Vagina (tissue), 2 donors: Measurements from ENCODE around the gene ADAP2. TPM values are rescaled to one million over a fixed set of nuclear protein-coding genes. Genes with fewer than 3 reads are reported as not detected.
"Not testable (repeated sequence)": the region's sequence is repeated elsewhere in the genome, so short reads cannot be mapped to it uniquely, and the experiment has no call there.

Experiments
- DNase-seq, 2 donors: peaks; one replicate each; pipeline ENCODE4 v3.0.0-alpha.2; 2017; ENCODE audit errors: extremely low spot score in 2 of 2
- H3K27ac ChIP-seq: fragments of 200-600 bp; sonication (generic); one replicate; pipeline ENCODE4 v1.5.1; 2019
- H3K27me3 ChIP-seq: fragments of 200-600 bp; sonication (generic); one replicate; pipeline ENCODE4 v1.5.1; 2019
- H3K36me3 ChIP-seq, 2 donors: fragments of 200-600 bp; sonication (generic); one replicate each; pipeline ENCODE4 v1.5.1; 2017 to 2019
- H3K4me1 ChIP-seq: fragments of 200-600 bp; sonication (generic); one replicate; pipeline ENCODE4 v1.5.1; 2019
- H3K4me3 ChIP-seq, 2 donors: fragments of 200-600 bp; sonication (generic); 1 replicate in 1 of 2; 2 replicates in 1 of 2; pipeline ENCODE4 v1.5.1; 2016 to 2019
- H3K9me3 ChIP-seq: fragments of 200-600 bp; sonication (generic); one replicate; pipeline ENCODE4 v1.5.1; 2019
- POLR2A ChIP-seq, 2 donors: fragments of 450-650 bp; IDR thresholded peaks; one replicate each; pipeline ENCODE4 v1.6.1; 2017; ENCODE audit warnings: antibody characterized with exemption in 2 of 2, mild to moderate bottlenecking in 2 of 2, moderate library complexity in 2 of 2
- POLR2AphosphoS5 ChIP-seq, 2 donors: sonication (generic); formaldehyde crosslinking; IDR thresholded peaks; one replicate each; pipeline ENCODE4 v1.9.0; 2017; ENCODE audit warnings: antibody characterized with exemption in 2 of 2, mild to moderate bottlenecking in 2 of 2, low read depth in 1 of 2; ENCODE audit not compliant: insufficient read depth in 1 of 2
- intact Hi-C: fragments of 100-400 bp; cut with DNase I; formaldehyde crosslinking; loops from one replicate; pipeline ENCODE4 v1.15.1; 2023
- total RNA-seq: library from RNA; depleted of rRNA; stranded (reverse); fragments of >200 nt; gene quantifications from one replicate; pipeline ENCODE4 v1.2.3, GENCODE V29; 2016
- TF ChIP-seq, protein P1 (sequence below), 3 experiments: fragments of 450-650 bp in 2 of 3; fragments of 200-600 bp in 1 of 3; sonication (generic) in 1 of 3; IDR thresholded peaks; one replicate each; pipeline ENCODE4 v1.5.1; 2017 to 2019; ENCODE audit warnings: antibody characterized with exemption in 3 of 3, mild to moderate bottlenecking in 2 of 3, moderate library complexity in 2 of 3

ADAP2 gene
- total RNA-seq, 1 donor from 2014 or later: 14.0 TPM

DNA sequence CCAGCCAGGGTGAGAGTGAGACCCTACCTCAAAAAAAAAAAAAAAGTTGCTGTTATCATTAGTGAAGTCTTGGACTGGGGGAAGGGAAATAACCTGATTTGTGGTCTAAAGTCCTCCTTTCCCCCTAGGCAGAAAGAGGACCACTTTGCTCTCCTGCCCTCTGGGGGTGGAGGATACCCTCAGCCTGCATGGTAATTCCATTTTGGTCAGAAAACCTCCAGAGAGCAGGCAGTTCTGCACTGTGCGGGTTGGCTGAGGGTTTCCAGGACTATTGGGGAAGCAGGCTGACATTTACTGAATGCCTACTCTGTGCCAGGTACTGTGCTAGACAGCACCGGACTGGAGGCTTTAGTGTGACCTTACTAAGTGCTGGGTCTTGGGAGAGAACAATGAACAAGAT lies 2.6 kb downstream of the ADAP2 start:
- Histone ChIP-seq H3K4me3 (no peak overlapping the region), H3K27ac (no peak overlapping the region), H3K4me1 (peaks cover 11% of the 10 kb centered on the region), H3K27me3 (no peaks in the 10 kb centered on the region), H3K9me3 (no peaks in the 10 kb centered on the region), H3K36me3 (no peaks in the 10 kb centered on the region)
- no peak for DNase-seq
- intact Hi-C loops: no loop called here
- TF ChIP-seq POLR2AphosphoS5 (IDR thresholded peaks at IDR 0.05; ENCODE audit: insufficient read depth in 1 of 2, low read depth in 1 of 2): no peak

DNA sequence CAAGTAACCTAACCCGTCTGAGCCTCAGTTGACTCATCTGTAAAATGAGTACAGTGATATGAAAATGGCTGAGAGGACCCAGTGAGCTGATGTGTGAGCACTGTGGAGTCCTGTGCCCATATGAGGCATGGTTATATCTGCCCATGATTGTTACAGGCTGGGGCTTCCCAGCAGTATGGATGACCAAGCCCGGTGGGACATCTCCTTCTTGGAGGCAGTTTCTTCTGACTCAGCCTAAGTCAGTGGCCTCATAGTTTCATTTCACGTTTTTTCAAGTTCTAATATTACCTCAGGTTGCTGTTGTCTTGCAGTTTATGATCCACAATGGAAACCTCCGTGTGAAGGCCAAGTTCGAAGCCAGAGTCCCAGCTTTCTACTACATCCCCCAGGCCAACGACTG lies 4.8 kb downstream of the ADAP2 start:
- H3K27ac ChIP-seq: no peak overlapping the region
- DNase-seq: no peak
- no peak overlapping the region for H3K4me3 ChIP-seq
- H3K4me1 ChIP-seq: peaks cover 11% of the 10 kb centered on the region
- H3K36me3 ChIP-seq: no peaks in the 10 kb centered on the region
- H3K27me3 ChIP-seq: no peaks in the 10 kb centered on the region
- TF ChIP-seq POLR2AphosphoS5 (IDR thresholded peaks at IDR 0.05; ENCODE audit: insufficient read depth in 1 of 2, low read depth in 1 of 2) (no peak), POLR2A (IDR thresholded peaks at IDR 0.05) (no peak)
- TF ChIP-seq, protein P1, sequence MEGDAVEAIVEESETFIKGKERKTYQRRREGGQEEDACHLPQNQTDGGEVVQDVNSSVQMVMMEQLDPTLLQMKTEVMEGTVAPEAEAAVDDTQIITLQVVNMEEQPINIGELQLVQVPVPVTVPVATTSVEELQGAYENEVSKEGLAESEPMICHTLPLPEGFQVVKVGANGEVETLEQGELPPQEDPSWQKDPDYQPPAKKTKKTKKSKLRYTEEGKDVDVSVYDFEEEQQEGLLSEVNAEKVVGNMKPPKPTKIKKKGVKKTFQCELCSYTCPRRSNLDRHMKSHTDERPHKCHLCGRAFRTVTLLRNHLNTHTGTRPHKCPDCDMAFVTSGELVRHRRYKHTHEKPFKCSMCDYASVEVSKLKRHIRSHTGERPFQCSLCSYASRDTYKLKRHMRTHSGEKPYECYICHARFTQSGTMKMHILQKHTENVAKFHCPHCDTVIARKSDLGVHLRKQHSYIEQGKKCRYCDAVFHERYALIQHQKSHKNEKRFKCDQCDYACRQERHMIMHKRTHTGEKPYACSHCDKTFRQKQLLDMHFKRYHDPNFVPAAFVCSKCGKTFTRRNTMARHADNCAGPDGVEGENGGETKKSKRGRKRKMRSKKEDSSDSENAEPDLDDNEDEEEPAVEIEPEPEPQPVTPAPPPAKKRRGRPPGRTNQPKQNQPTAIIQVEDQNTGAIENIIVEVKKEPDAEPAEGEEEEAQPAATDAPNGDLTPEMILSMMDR (IDR thresholded peaks at IDR 0.05): no peak
- intact Hi-C loops: no loop called here
- no peaks in the 10 kb centered on the region for H3K9me3 ChIP-seq

DNA sequence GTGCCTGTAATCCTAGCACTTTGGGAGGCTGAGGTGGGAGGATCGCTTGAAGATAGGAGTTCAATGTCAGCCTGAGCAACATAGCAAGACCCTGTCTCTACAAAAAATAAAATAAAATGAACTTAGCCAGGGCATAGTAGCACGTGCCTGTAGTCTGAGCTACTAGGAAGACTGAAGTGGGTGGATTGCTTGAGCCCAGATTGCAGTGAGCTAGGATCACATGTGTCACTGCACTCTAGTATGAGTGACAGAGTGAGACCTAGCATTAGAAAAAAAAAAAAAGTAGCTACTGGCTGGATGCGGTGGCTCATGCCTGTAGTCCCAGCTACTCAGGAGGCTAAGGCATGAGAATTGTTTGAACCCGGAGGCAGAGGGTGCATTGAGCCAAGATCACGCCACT lies 6.0 kb downstream of the ADAP2 start:
- intact Hi-C loops: no loop called here
- H3K9me3 ChIP-seq: no peaks in the 10 kb centered on the region
- no peak for DNase-seq
- no peaks in the 10 kb centered on the region for H3K36me3 ChIP-seq
- TF ChIP-seq POLR2A (IDR thresholded peaks at IDR 0.05) (no peak), POLR2AphosphoS5 (IDR thresholded peaks at IDR 0.05; ENCODE audit: insufficient read depth in 1 of 2, low read depth in 1 of 2) (no peak)
- TF ChIP-seq, protein P1 (IDR thresholded peaks at IDR 0.05): no peak
- H3K27me3 ChIP-seq: no peaks in the 10 kb centered on the region
- peaks cover 2% of the 10 kb centered on the region for H3K4me1 ChIP-seq
- no peak overlapping the region for H3K4me3 ChIP-seq
- no peak overlapping the region for H3K27ac ChIP-seq

DNA sequence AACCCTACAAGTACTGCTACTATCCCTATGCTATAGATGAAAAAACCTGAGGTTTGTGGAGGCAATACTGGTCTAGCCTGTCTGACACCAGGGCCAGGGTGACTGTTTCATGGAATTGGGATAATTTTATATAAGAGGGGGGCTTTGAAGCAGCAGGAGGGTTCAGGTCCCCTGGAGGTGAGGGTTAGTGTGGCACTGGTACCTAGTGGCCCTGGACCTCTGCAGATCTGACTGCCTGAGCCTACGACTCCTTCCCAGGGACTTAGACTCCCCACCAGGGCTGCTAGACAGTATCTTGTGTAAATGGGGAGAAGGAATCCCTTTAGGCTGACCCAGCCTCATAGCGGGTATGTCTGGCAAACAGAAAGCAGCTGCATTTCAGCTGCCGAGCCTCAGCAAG lies 6.8 kb downstream of the ADAP2 start:
- Histone ChIP-seq H3K9me3 (no peaks in the 10 kb centered on the region), H3K4me1 (no peaks in the 10 kb centered on the region), H3K4me3 (no peak overlapping the region), H3K27me3 (no peaks in the 10 kb centered on the region), H3K27ac (no peak overlapping the region), H3K36me3 (no peaks in the 10 kb centered on the region)
- intact Hi-C loops: no loop called here
- TF ChIP-seq POLR2AphosphoS5 (IDR thresholded peaks at IDR 0.05; ENCODE audit: insufficient read depth in 1 of 2, low read depth in 1 of 2) (no peak), POLR2A (IDR thresholded peaks at IDR 0.05) (no peak)
- TF ChIP-seq, protein P1 (IDR thresholded peaks at IDR 0.05): no peak
- no peak for DNase-seq

DNA sequence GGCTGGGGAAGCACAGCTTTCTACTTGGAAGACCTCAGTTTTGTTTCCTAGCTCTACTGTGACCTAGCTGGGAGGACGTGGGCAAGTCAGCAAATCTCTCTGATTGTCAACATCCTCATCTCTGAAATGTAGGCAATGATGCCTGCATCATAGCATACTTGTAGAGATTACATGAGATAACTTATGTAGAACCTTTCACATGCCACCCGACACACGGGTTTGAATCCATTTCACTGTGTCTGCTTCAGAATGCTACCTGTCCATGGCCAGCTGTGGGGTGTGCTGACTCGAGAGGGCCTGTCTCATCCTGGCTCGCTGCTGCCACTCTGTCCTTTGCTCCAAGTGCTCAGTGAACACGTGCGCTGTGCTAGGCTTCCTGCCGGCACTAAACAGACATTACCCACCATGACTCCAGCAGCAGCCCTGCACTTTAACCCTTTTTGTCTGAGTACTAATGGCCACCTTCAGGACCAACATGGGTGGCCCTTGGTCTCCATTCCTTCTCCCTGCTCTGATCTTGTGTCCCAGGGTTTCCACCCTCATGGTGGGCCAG lies 7.4 kb downstream of the ADAP2 start:
- intact Hi-C loops: no loop called here
- no peak overlapping the region for H3K27ac ChIP-seq
- H3K36me3 ChIP-seq: no peaks in the 10 kb centered on the region
- H3K4me3 ChIP-seq: no peak overlapping the region
- TF ChIP-seq POLR2A (IDR thresholded peaks at IDR 0.05) (no peak), POLR2AphosphoS5 (IDR thresholded peaks at IDR 0.05; ENCODE audit: insufficient read depth in 1 of 2, low read depth in 1 of 2) (no peak)
- TF ChIP-seq, protein P1 (IDR thresholded peaks at IDR 0.05): no peak
- DNase-seq: no peak
- no peaks in the 10 kb centered on the region for H3K9me3 ChIP-seq
- no peaks in the 10 kb centered on the region for H3K4me1 ChIP-seq
- no peaks in the 10 kb centered on the region for H3K27me3 ChIP-seq

DNA sequence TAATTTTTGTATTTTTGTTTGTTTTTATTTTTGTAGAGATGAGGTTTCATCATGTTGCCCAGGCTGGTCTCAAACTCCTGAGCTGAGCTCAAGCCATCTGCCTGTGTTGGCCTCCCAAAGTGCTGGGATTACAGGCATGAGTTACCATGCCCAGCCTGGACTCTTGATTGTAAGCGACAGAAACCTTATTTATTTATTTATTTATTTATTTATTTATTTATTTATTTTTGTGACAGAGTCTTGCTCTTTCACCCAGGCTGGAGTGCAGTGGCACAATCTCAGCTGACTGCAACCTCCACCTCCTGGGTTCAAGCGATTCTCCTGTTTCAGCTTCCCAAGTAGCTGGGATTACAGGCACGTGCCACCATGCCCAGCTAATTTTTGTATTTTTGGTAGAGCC lies 8.1 kb downstream of the ADAP2 start:
- H3K4me3 ChIP-seq, H3K36me3 ChIP-seq, H3K9me3 ChIP-seq, intact Hi-C loops, DNase-seq, H3K27ac ChIP-seq, H3K27me3 ChIP-seq, H3K4me1 ChIP-seq: not testable (repeated sequence)
